HepG2 (cell line): Measurements from ENCODE around the gene CFAP61. TPM values are rescaled to one million over a fixed set of nuclear protein-coding genes. Genes with fewer than 3 reads are reported as not detected.

Experiments
- ATAC-seq: fragments of 200-7000 bp; cut with Tn5 transposase; 3 replicates; pipeline ENCODE4 v1.9.1; 2020; ENCODE audit warnings: mild to moderate bottlenecking, moderate library complexity
- BruUV-seq: library from RNA; stranded (reverse); fragments of 400-500 nt; replicated peaks from 2 replicates; lab custom pipeline; 2021; lab: Mats Ljungman, UMichigan
- CTCF ChIA-PET: fragments of 300-600 bp; formaldehyde crosslinking; extraction: SDS; loops from one replicate; lab custom pipeline; 2021; ENCODE audit warnings: low total read pairs, inconsistent platforms, low intra/inter-chr PET ratio; lab: Yijun Ruan, JAX
- POLR2A ChIA-PET: fragments of 350-600 bp; sonication (Branson Sonifier 250); formaldehyde crosslinking; loops from one replicate; lab custom pipeline; 2020; ENCODE audit warnings: antibody characterized with exemption, inconsistent platforms; lab: Yijun Ruan, JAX
- DNase-seq: peaks from one replicate; pipeline ENCODE4 v3.0.0-alpha.2; 2015; ENCODE audit warnings: low spot score
- FAIRE-seq: peaks from 3 replicates; lab custom pipeline; 2011; peaks lifted over from hg19 to GRCh38; lab: Jason Lieb, UNC
- H2AFZ ChIP-seq: one replicate; pipeline ENCODE4 v1.6.1; 2011; ENCODE audit warnings: low read length, inconsistent platforms
- H3K27ac ChIP-seq: fragments of 300-600 bp; 3 replicates; pipeline ENCODE4 v1.8.0; 2011; ENCODE audit warnings: mixed run types, mild to moderate bottlenecking, mixed read lengths, low read length, inconsistent platforms; ENCODE audit not compliant: insufficient read depth; ENCODE audit errors: extremely low read length
- H3K27me3 ChIP-seq, 2 experiments: fragments of 200-600 bp in 1 of 2; 2 replicates in 1 of 2; 3 replicates in 1 of 2; pipeline versions ENCODE4 v1.6.0 to v1.8.0; 2011; ENCODE audit warnings: low read length in 2 of 2, mild to moderate bottlenecking in 2 of 2, moderate library complexity in 2 of 2, inconsistent platforms in 1 of 2; ENCODE audit not compliant: insufficient read depth in 2 of 2, control insufficient read depth in 1 of 2
- H3K36me3 ChIP-seq, 2 experiments: fragments of 200-600 bp in 1 of 2; replicated peaks in 1 of 2; 2 replicates in 1 of 2; 3 replicates in 1 of 2; pipeline versions ENCODE4 v1.5.1 to v1.8.0; 2011; ENCODE audit warnings: low read length in 2 of 2, inconsistent platforms in 1 of 2; ENCODE audit not compliant: insufficient read depth in 2 of 2, control insufficient read depth in 1 of 2
- H3K4me1 ChIP-seq: 2 replicates; pipeline ENCODE4 v1.5.1; 2012; ENCODE audit warnings: low read length, inconsistent platforms; ENCODE audit not compliant: insufficient read depth
- H3K4me2 ChIP-seq: 2 replicates; pipeline ENCODE4 v1.6.0; 2011; ENCODE audit warnings: low read depth, low read length, inconsistent platforms
- H3K4me3 ChIP-seq, 3 experiments: fragments of 200-600 bp in 1 of 3; sonication (generic), shearing (Covaris generic) in 1 of 3; replicated peaks in 1 of 3; 2 replicates each; pipeline ENCODE4 v1.5.1; 2011 to 2016; ENCODE audit warnings: low read length in 3 of 3, inconsistent platforms in 2 of 3, low read depth in 2 of 3, mild to moderate bottlenecking in 2 of 3, control low read depth in 1 of 3, mixed read lengths in 1 of 3; ENCODE audit not compliant: insufficient read depth in 1 of 3
- H3K79me2 ChIP-seq: one replicate; pipeline ENCODE4 v1.6.1; 2011; ENCODE audit warnings: low read length, inconsistent platforms; ENCODE audit not compliant: insufficient read depth
- H3K9ac ChIP-seq: 2 replicates; pipeline ENCODE4 v1.6.0; 2011; ENCODE audit warnings: mild to moderate bottlenecking, low read depth, low read length, inconsistent platforms; ENCODE audit not compliant: insufficient read depth
- H3K9me3 ChIP-seq: 2 replicates; pipeline ENCODE4 v1.5.1; 2012; ENCODE audit warnings: mild to moderate bottlenecking, low read length
- H4K20me1 ChIP-seq: 2 replicates; pipeline ENCODE4 v1.6.0; 2011; ENCODE audit warnings: inconsistent platforms, mild to moderate bottlenecking, low read length, moderate library complexity; ENCODE audit not compliant: insufficient read depth
- ATM ChIP-seq: fragments of 450-650 bp; IDR thresholded peaks from 2 replicates; pipeline ENCODE4 v1.7.1; 2017; ENCODE audit warnings: mild to moderate bottlenecking, borderline replicate concordance
- EED ChIP-seq: sonication (generic); formaldehyde crosslinking; IDR thresholded peaks from 2 replicates; pipeline ENCODE4 v1.5.0; 2020; ENCODE audit warnings: mild to moderate bottlenecking, missing genetic modification reagents
- KDM5A ChIP-seq: fragments of 200-600 bp; sonication (generic); IDR thresholded peaks from 2 replicates; pipeline ENCODE4 v1.7.0; 2018; ENCODE audit warnings: antibody characterized with exemption, mild to moderate bottlenecking, low read length, borderline replicate concordance
- MAFF ChIP-seq: IDR thresholded peaks from 2 replicates; pipeline ENCODE4 v1.6.1; 2011; ENCODE audit warnings: low read depth, low read length, improper control_type of control experiment
- NFIB ChIP-seq: sonication (generic); formaldehyde crosslinking; IDR thresholded peaks from 2 replicates; pipeline ENCODE4 v1.9.0; 2021; ENCODE audit warnings: missing genetic modification reagents, mild to moderate bottlenecking, borderline replicate concordance
- REPIN1 ChIP-seq: sonication (generic); formaldehyde crosslinking; IDR thresholded peaks from 2 replicates; pipeline ENCODE4 v1.8.0; 2022; ENCODE audit warnings: missing genetic modification reagents, low read depth, mild to moderate bottlenecking, borderline replicate concordance
- SP4 ChIP-seq: sonication (generic); formaldehyde crosslinking; IDR thresholded peaks from 2 replicates; pipeline ENCODE4 v1.8.1; 2023; ENCODE audit warnings: mild to moderate bottlenecking, missing genetic modification reagents
- TFE3 ChIP-seq: IDR thresholded peaks from 2 replicates; pipeline ENCODE4 v1.6.1; 2016
- ZNF274 ChIP-seq: sonication (generic); formaldehyde crosslinking; IDR thresholded peaks from 2 replicates; pipeline ENCODE4 v1.5.1; 2020; ENCODE audit warnings: mild to moderate bottlenecking, missing genetic modification reagents
- WGBS: methylation state at CpG from one replicate; pipeline ENCODE4 v1.1.6; 2017; ENCODE audit warnings: low lambda C conversion rate; 5-methylcytosine and 5-hydroxymethylcytosine counted together
- in situ Hi-C: cut with HindIII; loops from 2 replicates; pipeline ENCODE4 v1.10.0; 2017; ENCODE audit warnings: low pct_unique_long_range_greater_than_20kb; ENCODE audit not compliant: extremely low pct_ligation_motif_present
- intact Hi-C: fragments of 100-400 bp; cut with micrococcal nuclease; formaldehyde crosslinking; loops from one replicate; pipeline ENCODE4 v1.10.0; 2022; ENCODE audit not compliant: unreplicated experiment
- polyA plus RNA-seq, 8 experiments: library from polyadenylated mRNA; depleted of rRNA in 3 of 8; stranded (reverse) in 7 of 8; unstranded in 1 of 8; fragments of >200 nt; fragmentation: Illumina TruSeq in 4 of 8; extraction: Trizol in 4 of 8; gene quantifications; 2 replicates each; pipeline versions ENCODE4 v1.2.1 to v1.2.3, GENCODE V29; 2011 to 2016; ENCODE audit warnings: low read depth in 4 of 8, missing spikeins in 1 of 8, mixed read lengths in 1 of 8; ENCODE audit not compliant: insufficient read depth in 1 of 8
- total RNA-seq, 5 experiments: library from RNA; depleted of rRNA; stranded (reverse); fragments of >200 nt; fragmentation: Illumina TruSeq; extraction: Trizol; gene quantifications; 2 replicates each; pipeline ENCODE4 v1.2.3, GENCODE V29; 2016; ENCODE audit warnings: low read depth in 1 of 5
- TF ChIP-seq, protein P1 (sequence below): sonication (generic); formaldehyde crosslinking; IDR thresholded peaks from 2 replicates; pipeline ENCODE4 v1.5.0; 2020; ENCODE audit warnings: mild to moderate bottlenecking, missing genetic modification reagents

The CFAP61 gene
- total and polyA plus RNA-seq, 2 of the 13 experiments (the other 11 are each of a cell fraction or from before 2014, with no cell fraction given): 0.27 TPM; not detected in 1

- Histone ChIP-seq H3K27ac (no peak overlapping the region), H3K4me2 (no peak overlapping the region), H3K9ac (no peak overlapping the region), H3K4me1 (no peaks in the 10 kb centered on the region), H2AFZ (no peak overlapping the region), H3K9me3 (no peaks in the 10 kb centered on the region), H3K36me3 (no peaks in the 10 kb centered on the region), H4K20me1 (no peaks in the 10 kb centered on the region), H3K27me3 (no peaks in the 10 kb centered on the region), H3K4me3 (no peak overlapping the region), H3K79me2 (no peaks in the 10 kb centered on the region)
- in situ Hi-C loops (no loop called here), intact Hi-C loops (no loop called here)
- 19% methylated on average over 3 of the region's 3 CpGs for WGBS
- ATAC-seq (no peak), DNase-seq (no peak), FAIRE-seq (peak; percentile 34)
- no peak for TF ChIP-seq NFIB (CRISPR knock-in tag)
- no peak for TF ChIP-seq ZNF274 (CRISPR knock-in tag)
- no peak for TF ChIP-seq SP4 (CRISPR knock-in tag)
- TF ChIP-seq EED: no peak
- TF ChIP-seq REPIN1 (CRISPR knock-in tag): no peak
- TF ChIP-seq, protein P1, sequence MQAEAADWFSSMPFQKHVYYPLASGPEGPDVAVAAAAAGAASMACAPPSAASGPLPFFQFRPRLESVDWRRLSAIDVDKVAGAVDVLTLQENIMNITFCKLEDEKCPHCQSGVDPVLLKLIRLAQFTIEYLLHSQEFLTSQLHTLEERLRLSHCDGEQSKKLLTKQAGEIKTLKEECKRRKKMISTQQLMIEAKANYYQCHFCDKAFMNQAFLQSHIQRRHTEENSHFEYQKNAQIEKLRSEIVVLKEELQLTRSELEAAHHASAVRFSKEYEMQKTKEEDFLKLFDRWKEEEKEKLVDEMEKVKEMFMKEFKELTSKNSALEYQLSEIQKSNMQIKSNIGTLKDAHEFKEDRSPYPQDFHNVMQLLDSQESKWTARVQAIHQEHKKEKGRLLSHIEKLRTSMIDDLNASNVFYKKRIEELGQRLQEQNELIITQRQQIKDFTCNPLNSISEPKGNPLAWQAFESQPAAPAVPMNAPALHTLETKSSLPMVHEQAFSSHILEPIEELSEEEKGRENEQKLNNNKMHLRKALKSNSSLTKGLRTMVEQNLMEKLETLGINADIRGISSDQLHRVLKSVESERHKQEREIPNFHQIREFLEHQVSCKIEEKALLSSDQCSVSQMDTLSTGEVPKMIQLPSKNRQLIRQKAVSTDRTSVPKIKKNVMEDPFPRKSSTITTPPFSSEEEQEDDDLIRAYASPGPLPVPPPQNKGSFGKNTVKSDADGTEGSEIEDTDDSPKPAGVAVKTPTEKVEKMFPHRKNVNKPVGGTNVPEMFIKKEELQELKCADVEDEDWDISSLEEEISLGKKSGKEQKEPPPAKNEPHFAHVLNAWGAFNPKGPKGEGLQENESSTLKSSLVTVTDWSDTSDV (CRISPR knock-in tag): no peak
- no peak for TF ChIP-seq MAFF
- TF ChIP-seq ATM: no peak
- no peak for TF ChIP-seq KDM5A
- TF ChIP-seq TFE3: no peak
- ChIA-PET CTCF (no interaction called here), POLR2A (no interaction called here)
- no TSS peak for BruUV-seq
Observed at GRCh38 chr20:20181322-20181721, 129.0 kb downstream of the CFAP61 start.
